Fibroblast of gingiva (primary cell): ENCODE measurements around the gene TCIRG1.

Source experiments
- DNase-seq: peaks from one replicate; pipeline ENCODE4 v3.0.0-alpha.2; 2011; ENCODE audit warnings: low read depth

TCIRG1 gene

DNA sequence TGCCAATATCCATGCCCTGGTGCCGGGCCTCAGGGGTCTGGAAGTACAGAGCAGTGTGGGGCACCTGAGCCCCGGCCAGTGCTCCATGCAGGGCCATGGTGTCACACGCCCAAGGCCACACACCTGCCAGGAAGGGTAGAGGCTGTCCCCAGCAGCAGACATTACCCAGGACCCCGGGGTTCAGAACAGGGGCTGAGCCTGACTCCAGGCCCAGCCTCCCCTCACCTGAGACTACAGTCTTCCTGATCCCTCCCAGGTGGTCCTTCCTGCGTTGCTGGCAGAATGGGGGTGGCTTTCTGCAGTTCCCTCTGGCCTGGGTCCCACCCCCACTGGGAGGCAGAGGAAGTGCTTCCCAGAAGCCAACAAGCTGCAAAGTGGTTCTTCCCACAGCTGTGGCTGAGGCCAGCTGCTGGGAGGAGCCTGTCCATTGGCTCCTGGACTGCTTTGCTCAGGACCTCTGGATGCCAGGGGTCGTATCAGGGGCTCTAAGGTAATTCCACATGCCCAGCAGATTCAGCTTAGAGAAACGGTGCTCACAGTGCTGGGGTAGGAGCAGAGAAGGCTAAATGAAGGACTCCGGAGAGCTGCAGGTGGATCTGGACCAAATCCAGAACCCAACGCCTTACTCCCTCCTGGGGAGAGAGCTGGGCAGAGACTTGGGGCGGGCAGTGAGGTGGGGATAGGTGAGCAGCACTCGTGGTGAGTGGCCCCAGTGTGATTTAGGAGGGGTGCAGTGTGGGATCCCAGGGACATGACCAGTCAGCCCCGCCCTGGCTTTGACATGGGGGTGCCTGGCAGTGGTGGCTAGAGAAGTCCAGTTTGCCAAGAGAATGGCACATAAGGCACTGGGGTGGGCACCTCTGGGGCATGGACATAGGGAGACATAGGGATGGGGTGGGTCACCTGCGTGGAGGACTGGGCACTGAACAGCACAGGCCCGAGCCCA is 12.6 kb downstream of the TCIRG1 start:
- no peak for DNase-seq

GRCh38 chr11:68052137-68052873 is 13.5 kb downstream of the TCIRG1 start:
- DNase-seq, result no peak

DNA sequence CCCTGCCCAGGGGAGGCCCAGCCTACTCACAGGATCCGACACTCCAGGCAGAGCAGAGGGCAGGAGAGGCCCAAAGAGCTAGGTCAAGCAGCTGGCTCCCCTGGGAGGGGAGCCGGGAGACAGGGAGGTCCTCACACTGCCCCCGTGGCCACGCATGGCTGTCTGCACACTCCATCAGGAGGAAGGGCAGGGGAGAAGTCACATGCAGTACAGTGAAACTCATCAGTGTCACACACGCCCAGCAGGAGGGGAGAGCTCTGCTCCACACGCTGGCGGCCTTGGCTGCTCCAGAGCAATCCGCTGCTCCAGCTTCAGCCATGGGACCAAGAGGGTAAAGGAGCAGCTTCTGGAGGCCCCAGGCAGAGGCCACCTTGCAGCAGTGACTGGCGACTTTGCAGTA is 14.3 kb downstream of the TCIRG1 start:
- no peak for DNase-seq

DNA sequence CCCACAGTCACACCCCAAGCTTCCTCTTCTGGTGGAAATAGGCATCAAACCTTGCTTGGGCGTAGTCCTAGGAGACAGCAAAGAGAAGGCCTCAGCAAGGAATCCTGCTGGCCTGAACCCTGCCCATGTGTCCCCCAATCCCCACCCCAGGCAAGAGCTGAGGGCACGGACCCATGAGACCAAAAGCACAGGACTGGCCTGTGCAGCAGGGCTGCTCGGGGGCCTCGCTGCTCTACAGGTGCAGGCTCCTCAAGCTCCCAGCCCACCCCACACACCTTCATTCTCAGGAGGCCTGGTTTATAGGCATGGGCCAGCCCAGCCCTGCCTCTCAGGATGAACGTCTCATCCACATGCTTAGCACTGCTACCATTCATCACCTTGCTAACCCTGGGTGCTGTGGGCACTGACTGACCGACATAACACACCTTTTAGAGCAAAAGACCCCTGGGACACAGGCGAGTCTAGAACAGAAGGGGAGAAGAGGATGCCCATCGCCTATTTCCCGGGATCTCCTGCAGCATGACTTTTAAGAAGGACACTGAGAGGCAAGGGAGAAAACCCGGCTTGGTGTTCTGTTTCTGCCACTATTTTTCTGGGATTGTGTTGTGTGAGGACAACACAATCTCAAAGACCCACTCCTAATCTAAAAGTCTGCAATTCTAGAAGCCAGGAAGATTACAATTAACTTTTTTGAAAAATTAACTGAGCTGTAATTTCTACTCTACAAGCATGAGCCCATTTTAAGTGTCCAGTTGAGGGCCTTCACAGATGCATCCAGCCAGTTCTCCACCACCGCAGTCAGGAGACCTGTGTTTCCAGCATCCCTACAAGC is 15.4 kb downstream of the TCIRG1 start:
- DNase-seq, result no peak

DNA sequence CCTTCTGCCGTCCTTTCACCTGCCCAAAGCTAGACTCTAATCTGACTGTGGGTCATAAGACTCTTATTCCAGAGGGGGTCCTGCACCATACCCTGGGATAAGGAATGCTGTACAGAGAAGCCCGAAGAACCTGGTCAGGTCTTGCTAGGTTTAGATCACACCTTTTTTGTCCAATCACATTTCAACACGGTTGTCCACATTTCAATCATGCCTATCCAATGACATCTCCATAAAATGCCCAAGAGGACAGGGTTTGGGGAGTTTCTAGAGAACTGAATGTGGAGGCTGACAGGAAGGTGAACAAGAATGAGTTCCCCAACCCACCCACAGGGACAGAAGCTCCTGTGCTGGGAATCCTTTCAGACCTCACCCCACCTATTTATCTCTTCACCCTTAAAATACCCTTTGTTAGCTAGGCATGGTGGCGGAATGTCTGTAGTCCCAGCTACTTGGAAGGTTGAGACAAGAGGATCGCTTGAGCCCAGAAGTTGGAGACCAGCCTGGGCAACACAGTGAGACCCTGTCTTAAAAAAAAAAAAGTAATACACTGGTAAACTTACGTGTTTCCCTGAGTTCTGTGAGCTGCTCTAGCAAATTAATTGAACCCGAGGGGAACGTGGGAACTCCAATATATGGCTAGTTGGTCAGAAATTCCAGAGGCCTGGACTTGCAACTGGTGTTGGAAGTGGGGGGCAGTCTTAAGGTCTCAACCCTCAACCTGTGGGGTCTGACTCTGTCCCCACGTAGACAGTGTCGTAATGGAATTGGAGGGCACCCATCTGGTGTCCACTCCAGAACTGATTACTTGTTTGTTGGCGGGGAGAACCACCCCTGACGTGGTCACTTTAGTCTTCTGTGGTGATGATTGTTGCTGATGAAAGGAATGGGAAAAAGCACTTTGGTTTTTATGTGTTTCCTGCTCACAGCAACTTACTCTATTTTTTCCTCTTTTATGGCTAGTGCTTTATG is 17.8 kb downstream of the TCIRG1 start:
- no peak for DNase-seq

- DNase-seq, result no peak
These were observed 19.0 kb downstream of the TCIRG1 start for GRCh38 chr11:68057807-68058206.

- no peak for DNase-seq
These were observed 22.7 kb downstream of the TCIRG1 start for GRCh38 chr11:68061508-68061907.

DNA sequence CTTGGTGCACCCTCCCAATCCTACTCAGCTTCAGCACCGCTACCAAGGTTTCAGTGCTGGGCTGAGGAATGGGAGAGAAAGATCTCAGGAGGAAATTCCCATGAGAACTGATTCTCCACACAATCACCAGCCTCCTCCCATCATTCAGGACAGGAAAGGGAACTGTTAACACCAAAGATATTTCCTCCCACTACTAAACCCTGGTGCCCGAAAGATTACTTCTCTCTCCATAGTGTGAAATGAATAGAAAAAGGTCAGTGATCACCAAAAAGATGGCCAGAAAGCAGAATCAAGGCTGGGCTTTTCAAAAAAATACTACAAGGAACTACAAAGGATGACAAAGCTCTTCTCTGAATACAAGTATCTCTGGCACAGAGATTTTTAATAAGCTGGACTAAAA is 26.1 kb downstream of the TCIRG1 start:
- no peak for DNase-seq

DNA sequence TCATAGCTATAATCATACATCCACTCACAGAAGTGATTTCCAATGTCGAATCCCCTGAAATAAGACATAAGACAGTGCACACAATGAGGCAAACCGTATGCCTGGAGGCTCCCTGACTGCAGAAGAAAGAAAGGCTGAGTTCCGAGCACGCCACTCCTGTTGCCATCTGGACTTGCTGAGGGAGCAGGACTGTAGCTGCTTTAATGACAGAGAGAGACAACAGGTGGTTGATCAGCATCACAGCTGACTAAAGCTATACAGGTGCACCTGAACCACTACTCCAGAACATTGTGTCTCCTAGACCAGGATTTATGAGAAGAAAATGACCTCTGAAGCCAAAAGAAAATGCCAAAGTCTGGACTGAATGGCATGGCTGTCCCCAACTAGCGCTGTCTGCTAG is 27.0 kb downstream of the TCIRG1 start:
- DNase-seq, result no peak

DNA sequence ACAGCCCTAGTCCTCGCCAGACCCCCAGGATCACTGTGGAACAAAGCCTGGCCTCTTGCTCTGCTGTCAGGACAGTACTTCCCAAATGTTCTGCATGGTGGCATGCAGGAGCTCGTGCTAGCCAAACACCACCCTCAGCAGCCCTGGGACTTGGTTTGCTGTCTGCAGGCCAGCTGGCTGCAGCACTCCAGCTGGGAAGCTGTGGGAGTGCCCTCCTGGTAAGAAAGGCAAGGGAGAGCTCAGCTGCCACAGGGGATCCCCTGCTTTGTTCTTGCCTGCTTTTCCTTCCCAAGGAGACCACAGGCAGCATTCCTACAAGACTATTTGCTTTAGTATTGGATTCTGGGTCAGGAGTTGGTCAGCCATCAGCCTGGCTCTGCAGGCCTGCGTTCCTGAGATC is 27.9 kb downstream of the TCIRG1 start:
- DNase-seq, result no peak

- no peak for DNase-seq
These were observed 29.2 kb downstream of the TCIRG1 start for GRCh38 chr11:68067991-68068390.

DNA sequence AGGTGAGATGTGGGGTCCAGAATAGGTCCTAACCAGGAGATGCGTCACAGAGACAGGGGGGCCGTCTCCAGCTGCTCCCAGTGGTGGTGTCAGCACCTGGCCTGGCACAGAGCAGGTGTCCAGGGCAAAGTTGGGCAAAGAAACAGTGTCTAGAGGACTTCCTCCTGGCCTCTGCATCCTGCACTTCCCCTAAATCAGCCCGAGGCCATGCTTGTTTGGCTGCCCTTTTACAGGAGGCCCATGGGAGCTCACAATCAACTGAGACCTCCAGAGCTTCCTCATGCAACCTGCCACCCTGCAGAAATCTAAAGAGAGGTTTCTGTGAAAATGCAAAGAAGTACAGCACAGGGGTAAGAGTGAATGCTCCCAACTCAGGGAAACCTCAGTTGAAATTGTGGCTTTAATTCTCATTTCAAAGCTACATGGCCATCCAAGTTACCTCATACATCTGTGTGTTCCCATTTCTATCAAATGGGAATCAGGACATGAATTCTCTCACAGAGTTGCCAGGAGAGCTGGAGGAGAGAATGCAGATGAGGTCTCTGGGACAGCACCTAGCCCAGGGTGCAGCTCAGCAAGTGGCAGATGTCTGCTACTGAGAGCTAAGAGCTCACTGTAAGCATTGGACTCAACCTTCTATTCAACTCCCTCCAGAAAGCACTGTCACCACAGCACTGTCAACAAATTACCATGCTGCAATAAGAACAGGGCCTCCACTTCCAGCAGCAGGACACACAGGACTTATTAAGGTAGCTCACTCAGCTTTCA is 32.6 kb downstream of the TCIRG1 start:
- no peak for DNase-seq

- no peak for DNase-seq
These were observed 35.9 kb downstream of the TCIRG1 start for GRCh38 chr11:68074584-68075352.

DNA sequence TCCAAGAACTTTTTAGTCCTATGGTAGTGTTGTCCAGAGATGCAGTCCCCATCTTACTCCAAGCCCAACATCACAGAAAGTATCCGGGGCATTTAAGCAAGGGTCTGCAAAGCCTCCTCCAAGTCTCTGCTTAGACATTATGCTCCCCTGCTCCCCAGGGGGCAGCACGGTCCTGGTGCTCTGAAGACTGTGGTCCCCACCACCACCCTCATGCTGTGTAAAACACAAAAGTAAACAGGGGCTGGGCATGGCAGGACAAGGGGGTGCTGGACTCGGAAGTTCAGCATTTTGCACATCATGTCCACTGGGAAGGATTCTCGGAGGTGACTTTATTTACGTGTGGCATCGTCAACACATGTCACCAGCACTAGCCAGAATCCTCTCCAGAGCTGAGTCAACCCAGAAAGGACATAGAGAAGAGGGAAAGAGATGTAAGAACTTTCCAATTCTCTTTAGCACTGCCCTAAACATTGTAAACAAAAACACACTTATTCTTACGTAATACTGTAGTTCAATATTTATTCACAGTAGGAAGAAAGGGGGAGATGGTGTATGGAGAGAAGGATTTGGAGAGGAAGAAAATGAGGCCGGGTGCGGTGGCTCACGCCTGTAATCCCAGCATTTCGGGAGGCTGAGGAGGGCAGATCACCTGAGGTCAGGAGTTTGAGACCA is 37.7 kb downstream of the TCIRG1 start:
- no peak for DNase-seq

DNA sequence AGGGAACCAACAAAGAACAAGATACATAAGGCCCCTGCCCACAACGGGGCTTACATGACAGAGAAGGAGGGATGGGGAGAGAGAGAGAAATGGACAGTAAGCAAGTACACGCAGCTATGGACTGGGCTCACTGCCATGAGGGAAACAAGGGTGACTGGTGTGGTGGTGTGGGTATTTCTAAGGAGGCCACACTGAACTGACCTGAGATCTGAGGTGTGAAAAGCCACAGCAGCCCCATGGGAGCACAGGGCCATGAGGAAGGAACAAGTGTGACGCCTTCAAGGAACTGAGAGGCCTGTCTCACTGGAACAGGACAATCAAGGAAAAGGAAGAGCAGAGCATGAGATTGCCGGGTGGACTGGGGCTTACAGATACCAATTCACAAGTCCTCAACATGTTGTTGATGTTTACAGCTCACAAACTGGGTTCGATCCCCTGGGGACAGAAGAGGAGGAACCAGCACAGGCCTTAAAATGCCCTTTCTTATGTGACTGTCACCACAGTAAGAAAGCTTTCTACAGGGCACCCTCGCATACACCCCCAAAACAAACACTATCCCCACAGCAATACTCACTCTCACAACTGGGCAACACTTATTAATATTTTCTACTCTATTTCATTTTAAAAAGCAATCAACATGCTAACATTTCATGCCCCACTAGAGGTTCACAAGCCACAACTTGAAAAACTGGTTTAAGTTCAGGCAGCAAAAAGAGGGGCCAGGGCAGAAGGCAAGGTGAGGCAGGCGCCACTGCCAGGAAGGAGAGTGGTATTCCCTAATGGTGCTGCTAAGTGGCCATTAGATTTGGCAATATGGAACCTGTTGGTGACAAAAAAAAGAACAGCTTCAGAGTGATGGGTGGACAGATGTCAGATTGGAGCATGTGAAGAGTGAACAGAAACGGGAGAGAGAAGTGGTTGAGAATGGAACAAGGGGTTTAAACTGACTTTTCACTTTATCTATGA is 39.1 kb downstream of the TCIRG1 start:
- no peak for DNase-seq

DNA sequence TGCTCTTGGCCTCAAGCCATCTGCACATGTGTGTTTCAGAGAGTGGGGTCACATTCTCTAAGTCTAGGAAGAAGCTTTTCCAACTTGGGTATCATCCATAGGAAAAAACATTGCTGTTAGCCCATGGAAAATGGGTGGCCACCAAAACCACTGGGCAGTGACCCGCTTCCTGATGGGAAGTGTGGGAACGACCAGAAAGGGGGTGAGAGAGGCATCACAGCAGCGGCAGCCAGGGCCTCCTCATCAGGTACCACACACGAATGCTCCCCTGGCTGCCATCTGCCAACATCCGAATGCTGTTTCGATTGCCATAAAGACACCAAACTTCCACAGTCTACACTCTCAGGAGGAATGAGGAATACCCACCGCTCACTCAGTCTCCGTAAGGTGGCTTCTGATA is 42.0 kb downstream of the TCIRG1 start:
- DNase-seq, result no peak

- no peak for DNase-seq
These were observed 42.9 kb downstream of the TCIRG1 start for GRCh38 chr11:68081691-68082090.

- no peak for DNase-seq
These were observed 43.7 kb downstream of the TCIRG1 start for GRCh38 chr11:68082481-68082880.
